Endodermal cell (in vitro differentiated cells): Measurements from ENCODE around the gene AP3S1. TPM values are rescaled to one million over a fixed set of nuclear protein-coding genes. Genes with fewer than 3 reads are reported as not detected.
A peak's percentile ranks its signal among the peaks of the same experiment; 100 is the strongest.
"Not testable (repeated sequence)": the region's sequence is repeated elsewhere in the genome, so short reads cannot be mapped to it uniquely, and the experiment has no call there.

ENCODE experiments used
- DNase-seq: peaks from one replicate; pipeline ENCODE4 v3.0.0-alpha.2; 2017
- H3K27ac ChIP-seq: 2 replicates; pipeline ENCODE4 v1.5.1; 2013; ENCODE audit warnings: mild to moderate bottlenecking, low read depth, low read length, moderate library complexity
- H3K27me3 ChIP-seq: 2 replicates; pipeline ENCODE4 v1.6.1; 2013; ENCODE audit warnings: mild to moderate bottlenecking, low read length, moderate library complexity; ENCODE audit not compliant: insufficient read depth, control insufficient read depth, poor library complexity, severe bottlenecking
- H3K36me3 ChIP-seq: 2 replicates; pipeline ENCODE4 v1.7.0; 2013; ENCODE audit warnings: mild to moderate bottlenecking, low read length, moderate library complexity; ENCODE audit not compliant: control insufficient read depth, insufficient read depth
- H3K4me1 ChIP-seq: one replicate; pipeline ENCODE4 v1.7.0; 2013; ENCODE audit warnings: low read length; ENCODE audit not compliant: control insufficient read depth, insufficient read depth
- H3K4me3 ChIP-seq: 2 replicates; pipeline ENCODE4 v1.5.1; 2013; ENCODE audit warnings: mild to moderate bottlenecking, low read length, moderate library complexity
- H3K9ac ChIP-seq: 2 replicates; pipeline ENCODE4 v1.6.1; 2013; ENCODE audit warnings: mild to moderate bottlenecking, low read length, moderate library complexity; ENCODE audit not compliant: poor library complexity, severe bottlenecking; ENCODE audit errors: extremely low read depth
- H3K9me3 ChIP-seq: 2 replicates; pipeline ENCODE4 v1.6.1; 2013; ENCODE audit warnings: mild to moderate bottlenecking, low read length, moderate library complexity; ENCODE audit not compliant: control insufficient read depth
- H3K27ac Mint-ChIP-seq: 2 replicates; pipeline ENCODE4 v1.8.0; 2020; ENCODE audit warnings: mixed read lengths
- H3K27me3 Mint-ChIP-seq: 2 replicates; pipeline ENCODE4 v1.8.0; 2021; ENCODE audit warnings: mild to moderate bottlenecking, mixed read lengths; ENCODE audit not compliant: insufficient read depth
- H3K36me3 Mint-ChIP-seq: 2 replicates; pipeline ENCODE4 v1.8.0; 2020; ENCODE audit warnings: low read depth, mixed read lengths
- H3K4me1 Mint-ChIP-seq: 2 replicates; pipeline ENCODE4 v1.8.0; 2020; ENCODE audit warnings: mixed read lengths
- H3K4me3 Mint-ChIP-seq: 2 replicates; pipeline ENCODE4 v1.8.0; 2020; ENCODE audit warnings: mild to moderate bottlenecking, moderate library complexity, mixed read lengths
- H3K9me3 Mint-ChIP-seq: 2 replicates; pipeline ENCODE4 v1.8.0; 2020; ENCODE audit warnings: mild to moderate bottlenecking, mixed read lengths
- CTCF ChIP-seq: fragments of 200-600 bp; sonication (generic); conservative IDR thresholded peaks from 2 replicates; pipeline ENCODE4 v1.5.0; 2021; ENCODE audit warnings: antibody characterized with exemption, mild to moderate bottlenecking
- WGBS, 2 experiments: methylation state at CpG; one replicate each; pipeline versions ENCODE4 v1.1.5 to v1.1.7; 2013; ENCODE audit warnings: missing lambda C conversion rate in 2 of 2, mixed read lengths in 1 of 2; ENCODE audit not compliant: insufficient coverage in 1 of 2, insufficient read length in 1 of 2; 5-methylcytosine and 5-hydroxymethylcytosine counted together
- total RNA-seq, 2 donors: library from RNA; stranded (reverse); fragmentation: NEBNext Ultra II Directional in 1 of 2; extraction: Animal tissue kit (Norgen Biotek cat#: 25700) in 1 of 2; gene quantifications; 2 replicates in 1 of 2; 3 replicates in 1 of 2; pipeline ENCODE4 v1.2.1, GENCODE V29; 2021

AP3S1 gene
- total RNA-seq, 2 donors from 2014 or later: 51.2 to 75.0 TPM

DNA sequence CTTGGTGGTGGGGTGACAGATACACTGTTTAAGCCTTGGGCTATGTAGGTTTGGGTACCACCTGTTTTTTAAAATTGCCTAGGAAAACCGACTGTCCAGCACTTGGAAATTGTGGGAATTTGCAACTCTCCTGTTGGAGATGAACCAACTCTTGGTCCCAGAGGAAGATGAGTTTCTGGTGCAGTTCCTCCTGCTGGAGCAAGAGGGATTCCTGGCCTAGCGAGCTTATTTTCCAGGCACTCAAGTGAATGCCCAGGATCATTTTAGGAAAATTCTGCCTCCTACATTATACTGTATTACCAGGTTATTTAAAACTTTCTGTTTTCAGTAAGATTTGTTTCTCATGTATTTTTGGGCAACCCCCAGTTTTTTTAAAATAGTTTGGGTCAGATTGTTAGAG, 33.7 kb downstream of the AP3S1 start:
- WGBS, 2 experiments: 76 to 88% methylated on average over 1 to 2 of the region's 2 CpGs
- Mint-ChIP-seq H3K27ac (no peak overlapping the region), H3K9me3 (peaks cover 5% of the 10 kb centered on the region), H3K36me3 (peaks cover 18% of the 10 kb centered on the region), H3K4me3 (no peak overlapping the region), H3K4me1 (no peaks in the 10 kb centered on the region), H3K27me3 (no peaks in the 10 kb centered on the region)
- peak; percentile 50 for DNase-seq
- Histone ChIP-seq H3K9ac (no peak overlapping the region), H3K27ac (no peak overlapping the region), H3K9me3 (no peaks in the 10 kb centered on the region), H3K4me3 (no peak overlapping the region), H3K27me3 (no peaks in the 10 kb centered on the region), H3K4me1 (no peaks in the 10 kb centered on the region), H3K36me3 (peaks cover 10% of the 10 kb centered on the region)
- peak; percentile 65 for TF ChIP-seq CTCF

- not testable (repeated sequence) for H3K27me3 ChIP-seq
- WGBS, 2 experiments: 95 to 100% methylated on average over 1 to 5 of the region's 5 CpGs
These were observed 35.6 kb downstream of the AP3S1 start for GRCh38 chr5:115877342-115877741.

DNA sequence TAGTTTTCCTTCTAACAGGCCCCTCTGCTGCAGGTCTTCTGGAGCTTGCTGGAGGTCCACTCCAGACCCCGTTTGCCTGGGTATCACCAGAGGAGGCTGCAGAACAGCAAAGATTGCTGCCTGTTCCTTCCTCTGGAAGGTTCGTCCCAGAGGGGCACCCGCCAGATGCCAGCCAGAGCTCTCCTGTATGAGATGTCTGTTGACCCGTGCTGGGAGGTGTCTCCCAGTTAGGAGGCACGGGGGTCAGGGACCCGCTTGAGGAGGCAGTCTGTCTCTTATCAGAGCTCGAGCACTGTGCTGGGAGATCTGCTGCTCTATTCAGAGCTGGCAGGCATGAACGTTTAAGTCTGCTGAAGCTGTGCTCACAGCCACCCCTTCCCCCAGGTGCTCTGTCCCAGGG, 40.7 kb downstream of the AP3S1 start:
- DNase-seq, H3K4me3 Mint-ChIP-seq, H3K27ac ChIP-seq, H3K9ac ChIP-seq, H3K27me3 ChIP-seq, H3K27me3 Mint-ChIP-seq, H3K4me1 Mint-ChIP-seq, H3K4me1 ChIP-seq, H3K27ac Mint-ChIP-seq, H3K4me3 ChIP-seq, H3K9me3 Mint-ChIP-seq, H3K9me3 ChIP-seq, H3K36me3 ChIP-seq: not testable (repeated sequence)
- H3K36me3 Mint-ChIP-seq: peaks cover 14% of the 10 kb centered on the region
- WGBS, 2 experiments: 95 to 96% methylated on average over 6 to 8 of the region's 8 CpGs

More at GRCh38 chr5:115877342-115877741, 35.6 kb downstream of the AP3S1 start:
- H3K4me1 ChIP-seq, H3K9me3 Mint-ChIP-seq, H3K9me3 ChIP-seq, H3K36me3 ChIP-seq, H3K27ac ChIP-seq, H3K4me1 Mint-ChIP-seq, H3K27ac Mint-ChIP-seq, H3K9ac ChIP-seq, DNase-seq, H3K4me3 Mint-ChIP-seq, H3K4me3 ChIP-seq, H3K27me3 Mint-ChIP-seq: not testable (repeated sequence)
- H3K36me3 Mint-ChIP-seq: peaks cover 14% of the 10 kb centered on the region

- DNase-seq: no peak
- no peak for TF ChIP-seq CTCF
- Mint-ChIP-seq H3K27ac (no peak overlapping the region), H3K4me3 (no peak overlapping the region), H3K27me3 (no peaks in the 10 kb centered on the region), H3K4me1 (no peaks in the 10 kb centered on the region), H3K36me3 (peaks cover 5% of the 10 kb centered on the region), H3K9me3 (no peaks in the 10 kb centered on the region)
- Histone ChIP-seq H3K27ac (no peak overlapping the region), H3K36me3 (no peaks in the 10 kb centered on the region), H3K9me3 (no peaks in the 10 kb centered on the region), H3K4me3 (no peak overlapping the region), H3K27me3 (no peaks in the 10 kb centered on the region), H3K4me1 (no peaks in the 10 kb centered on the region), H3K9ac (no peak overlapping the region)
- 96% methylated on average over 1 of the region's 1 CpG; no CpG with 5 or more reads in 1 of the 2 experiments for WGBS, 2 experiments
These were observed 43.0 kb downstream of the AP3S1 start for GRCh38 chr5:115884704-115885103.

- H3K4me3 ChIP-seq, H3K9me3 Mint-ChIP-seq, H3K27ac Mint-ChIP-seq, H3K27ac ChIP-seq, H3K4me1 Mint-ChIP-seq, H3K27me3 ChIP-seq, H3K9ac ChIP-seq, H3K9me3 ChIP-seq, H3K4me3 Mint-ChIP-seq, H3K27me3 Mint-ChIP-seq, DNase-seq, H3K36me3 Mint-ChIP-seq, H3K36me3 ChIP-seq, H3K4me1 ChIP-seq: not testable (repeated sequence)
- WGBS, 2 experiments: 75 to 86% methylated on average over 3 of the region's 3 CpGs
These were observed 43.5 kb downstream of the AP3S1 start for GRCh38 chr5:115885208-115885607.
